Measurements from ENCODE around the gene USP1.

Gene USP1

GRCh38 chr1:62401034-62401760 is 35.7 kb upstream of the USP1 start:
- Histone ChIP-seq H3K27ac (ENCODE audit: poor library complexity, severe bottlenecking) (no peak overlapping the region), H3K4me1 (ENCODE audit: insufficient read depth, poor library complexity, severe bottlenecking) (peaks cover 6% of the 10 kb centered on the region), H3K4me3 (ENCODE audit: severe bottlenecking) (no peak overlapping the region), H3K36me3 (ENCODE audit: low read depth) (no peaks in the 10 kb centered on the region), H3K27me3 (ENCODE audit: insufficient read depth, poor library complexity, severe bottlenecking) (no peaks in the 10 kb centered on the region), H3K9me3 (ENCODE audit: severe bottlenecking) (no peaks in the 10 kb centered on the region)
- TF ChIP-seq CTCF (IDR thresholded peaks at IDR 0.05; ENCODE audit: poor library complexity, severe bottlenecking): no peak
- ATAC-seq (ENCODE audit: low read depth): no peak
- no peak for DNase-seq (ENCODE audit: low spot score)

- ATAC-seq (ENCODE audit: low read depth) (no peak), DNase-seq (ENCODE audit: low spot score) (no peak)
- Histone ChIP-seq H3K36me3 (ENCODE audit: low read depth) (no peaks in the 10 kb centered on the region), H3K27me3 (ENCODE audit: insufficient read depth, poor library complexity, severe bottlenecking) (no peaks in the 10 kb centered on the region), H3K4me1 (ENCODE audit: insufficient read depth, poor library complexity, severe bottlenecking) (no peaks in the 10 kb centered on the region), H3K4me3 (ENCODE audit: severe bottlenecking) (no peak overlapping the region), H3K27ac (ENCODE audit: poor library complexity, severe bottlenecking) (no peak overlapping the region), H3K9me3 (ENCODE audit: severe bottlenecking) (no peaks in the 10 kb centered on the region)
- TF ChIP-seq CTCF (IDR thresholded peaks at IDR 0.05; ENCODE audit: poor library complexity, severe bottlenecking): no peak
Measured at GRCh38 chr1:62405247-62405646, 31.6 kb upstream of the USP1 start.

- ATAC-seq (ENCODE audit: low read depth): no peak
Measured at GRCh38 chr1:62406576-62406975, 30.3 kb upstream of the USP1 start.

GRCh38 chr1:62407398-62408009 is 29.3 kb upstream of the USP1 start:
- ATAC-seq (ENCODE audit: low read depth) (0 out of 3 replicates have a peak, but pooled peaks have one; percentile 31), DNase-seq (ENCODE audit: low spot score) (no peak)
- peak; percentile 92 for TF ChIP-seq CTCF (IDR thresholded peaks at IDR 0.05; ENCODE audit: poor library complexity, severe bottlenecking)

More at GRCh38 chr1:62406576-62406975, 30.3 kb upstream of the USP1 start:
- H3K4me1 ChIP-seq (ENCODE audit: insufficient read depth, poor library complexity, severe bottlenecking): no peaks in the 10 kb centered on the region
- no peaks in the 10 kb centered on the region for H3K9me3 ChIP-seq (ENCODE audit: severe bottlenecking)
- H3K27me3 ChIP-seq (ENCODE audit: insufficient read depth, poor library complexity, severe bottlenecking): no peaks in the 10 kb centered on the region
- H3K36me3 ChIP-seq (ENCODE audit: low read depth): no peaks in the 10 kb centered on the region
- no peak overlapping the region for H3K4me3 ChIP-seq (ENCODE audit: severe bottlenecking)
- no peak for DNase-seq (ENCODE audit: low spot score)
- H3K27ac ChIP-seq (ENCODE audit: poor library complexity, severe bottlenecking): no peak overlapping the region
- TF ChIP-seq CTCF (IDR thresholded peaks at IDR 0.05; ENCODE audit: poor library complexity, severe bottlenecking): no peak

GRCh38 chr1:62415687-62416086 is 21.2 kb upstream of the USP1 start:
- Histone ChIP-seq H3K9me3 (ENCODE audit: severe bottlenecking) (no peaks in the 10 kb centered on the region), H3K4me3 (ENCODE audit: severe bottlenecking) (no peak overlapping the region), H3K27me3 (ENCODE audit: insufficient read depth, poor library complexity, severe bottlenecking) (no peaks in the 10 kb centered on the region), H3K36me3 (ENCODE audit: low read depth) (no peaks in the 10 kb centered on the region), H3K27ac (ENCODE audit: poor library complexity, severe bottlenecking) (no peak overlapping the region), H3K4me1 (ENCODE audit: insufficient read depth, poor library complexity, severe bottlenecking) (no peaks in the 10 kb centered on the region)
- TF ChIP-seq CTCF (IDR thresholded peaks at IDR 0.05; ENCODE audit: poor library complexity, severe bottlenecking): no peak
- no peak for ATAC-seq (ENCODE audit: low read depth)
- DNase-seq (ENCODE audit: low spot score): no peak

More at GRCh38 chr1:62407398-62408009, 29.3 kb upstream of the USP1 start:
- H3K27ac ChIP-seq (ENCODE audit: poor library complexity, severe bottlenecking): no peak overlapping the region
- H3K4me3 ChIP-seq (ENCODE audit: severe bottlenecking): no peak overlapping the region
- H3K36me3 ChIP-seq (ENCODE audit: low read depth): no peaks in the 10 kb centered on the region
- H3K4me1 ChIP-seq (ENCODE audit: insufficient read depth, poor library complexity, severe bottlenecking): no peaks in the 10 kb centered on the region
- no peaks in the 10 kb centered on the region for H3K9me3 ChIP-seq (ENCODE audit: severe bottlenecking)
- H3K27me3 ChIP-seq (ENCODE audit: insufficient read depth, poor library complexity, severe bottlenecking): no peaks in the 10 kb centered on the region
